Measurements from ENCODE around the gene KANTR.
A peak's percentile ranks its signal among the peaks of the same experiment; 100 is the strongest.

The KANTR gene

DNA sequence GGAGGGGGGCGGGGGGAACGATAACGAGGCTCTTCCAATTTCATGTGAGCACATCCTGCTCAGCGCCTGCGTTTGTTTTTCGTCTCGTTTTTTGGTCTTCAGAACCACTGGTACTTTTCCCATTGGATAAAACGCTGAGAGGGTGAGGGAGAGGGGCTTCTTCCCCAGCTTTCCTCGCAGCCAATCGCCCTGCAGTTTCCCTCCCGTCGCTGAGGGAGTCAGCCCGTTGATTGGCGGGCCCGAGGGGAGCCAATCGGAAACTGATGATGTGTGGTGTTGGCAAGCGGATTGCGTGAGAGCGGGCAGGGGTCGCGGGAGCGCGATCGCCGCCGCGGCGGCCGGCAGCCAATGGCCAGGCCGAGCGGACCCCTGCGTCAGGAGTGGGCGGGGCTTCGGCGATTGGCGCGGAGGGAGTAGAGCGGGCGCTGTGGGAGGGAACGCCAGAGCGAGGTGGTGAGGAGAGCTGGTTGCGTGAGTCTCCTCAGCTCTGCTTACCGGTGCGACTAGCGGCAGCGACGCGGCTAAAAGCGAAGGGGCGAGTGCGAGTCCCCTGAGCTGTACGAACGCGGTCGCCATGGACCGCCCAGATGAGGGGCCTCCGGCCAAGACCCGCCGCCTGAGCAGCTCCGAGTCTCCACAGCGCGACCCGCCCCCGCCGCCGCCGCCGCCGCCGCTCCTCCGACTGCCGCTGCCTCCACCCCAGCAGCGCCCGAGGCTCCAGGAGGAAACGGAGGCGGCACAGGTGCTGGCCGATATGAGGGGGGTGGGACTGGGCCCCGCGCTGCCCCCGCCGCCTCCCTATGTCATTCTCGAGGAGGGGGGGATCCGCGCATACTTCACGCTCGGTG is 11.8 kb upstream of the KANTR start, which contains the start of gene TSPYL2:
Gene TSPYL2, plus strand, starts transcription at position 443 of the 848 bp plus-strand sequence. Its CDS starts 132 bp downstream, at position 575.
- DNase-seq (ENCODE audit: low spot score), result peak; percentile 95

DNA sequence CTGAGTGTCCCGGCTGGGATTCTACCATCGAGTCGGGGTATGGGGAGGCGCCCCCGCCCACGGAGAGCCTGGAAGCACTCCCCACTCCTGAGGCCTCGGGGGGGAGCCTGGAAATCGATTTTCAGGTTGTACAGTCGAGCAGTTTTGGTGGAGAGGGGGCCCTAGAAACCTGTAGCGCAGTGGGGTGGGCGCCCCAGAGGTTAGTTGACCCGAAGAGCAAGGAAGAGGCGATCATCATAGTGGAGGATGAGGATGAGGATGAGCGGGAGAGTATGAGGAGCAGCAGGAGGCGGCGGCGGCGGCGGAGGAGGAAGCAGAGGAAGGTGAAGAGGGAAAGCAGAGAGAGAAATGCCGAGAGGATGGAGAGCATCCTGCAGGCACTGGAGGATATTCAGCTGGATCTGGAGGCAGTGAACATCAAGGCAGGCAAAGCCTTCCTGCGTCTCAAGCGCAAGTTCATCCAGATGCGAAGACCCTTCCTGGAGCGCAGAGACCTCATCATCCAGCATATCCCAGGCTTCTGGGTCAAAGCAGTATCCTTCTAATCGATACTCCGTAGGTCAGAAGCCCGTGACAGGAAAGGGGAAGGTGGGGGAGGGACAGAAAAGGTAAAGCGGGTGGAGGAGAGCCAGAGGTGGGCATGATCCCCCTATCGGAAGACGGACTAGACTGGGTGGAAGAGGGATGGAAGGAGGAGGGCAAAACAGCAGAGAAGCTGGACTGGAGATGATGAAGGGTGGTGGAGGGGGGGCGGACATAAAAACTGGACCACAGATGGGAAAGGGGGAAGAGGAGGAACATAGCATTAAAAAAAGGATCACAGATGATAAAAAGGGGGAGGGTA is 10.9 kb upstream of the KANTR start:
- no peak for DNase-seq (ENCODE audit: low spot score)

DNA sequence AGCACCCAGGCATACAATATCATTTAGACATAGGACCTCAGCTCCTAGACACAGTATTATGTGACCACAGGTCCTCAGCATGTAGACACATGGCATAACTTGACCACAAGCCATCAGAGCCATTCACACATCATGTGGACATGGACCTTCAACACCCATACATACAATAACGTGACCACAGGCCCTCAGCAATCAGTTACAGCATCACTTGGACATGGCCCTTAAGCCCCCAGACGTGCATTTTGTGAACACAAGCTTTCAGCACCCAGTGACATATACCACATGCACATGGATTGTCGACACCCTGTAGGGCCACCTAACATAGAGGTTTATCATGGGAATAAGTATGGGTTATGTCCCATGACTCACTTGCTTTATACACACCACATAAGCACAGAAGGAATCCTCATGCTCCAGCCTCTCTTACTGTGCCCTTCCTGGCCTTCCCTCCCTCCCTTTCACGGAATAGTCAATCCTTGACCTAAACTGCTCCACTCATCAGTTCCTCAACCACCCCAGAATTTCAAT is 9.8 kb upstream of the KANTR start:
- DNase-seq (ENCODE audit: low spot score), result no peak

DNA sequence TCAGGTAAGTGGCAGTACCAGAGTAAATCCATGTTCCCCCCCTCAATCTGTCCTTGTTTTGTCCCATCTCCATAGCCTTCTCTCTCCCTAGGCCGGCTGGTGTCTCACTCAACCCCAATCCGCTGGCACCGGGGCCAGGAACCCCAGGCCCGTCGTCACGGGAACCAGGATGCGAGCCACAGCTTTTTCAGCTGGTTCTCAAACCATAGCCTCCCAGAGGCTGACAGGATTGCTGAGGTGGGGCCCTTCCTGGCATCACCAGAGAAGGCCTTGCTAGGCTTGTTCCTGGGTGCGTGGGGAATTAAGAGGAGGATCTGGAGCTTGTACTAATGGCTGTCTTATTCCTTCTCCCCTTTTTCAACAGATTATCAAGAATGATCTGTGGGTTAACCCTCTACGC is 9.1 kb upstream of the KANTR start:
- DNase-seq (ENCODE audit: low spot score), result no peak

DNA sequence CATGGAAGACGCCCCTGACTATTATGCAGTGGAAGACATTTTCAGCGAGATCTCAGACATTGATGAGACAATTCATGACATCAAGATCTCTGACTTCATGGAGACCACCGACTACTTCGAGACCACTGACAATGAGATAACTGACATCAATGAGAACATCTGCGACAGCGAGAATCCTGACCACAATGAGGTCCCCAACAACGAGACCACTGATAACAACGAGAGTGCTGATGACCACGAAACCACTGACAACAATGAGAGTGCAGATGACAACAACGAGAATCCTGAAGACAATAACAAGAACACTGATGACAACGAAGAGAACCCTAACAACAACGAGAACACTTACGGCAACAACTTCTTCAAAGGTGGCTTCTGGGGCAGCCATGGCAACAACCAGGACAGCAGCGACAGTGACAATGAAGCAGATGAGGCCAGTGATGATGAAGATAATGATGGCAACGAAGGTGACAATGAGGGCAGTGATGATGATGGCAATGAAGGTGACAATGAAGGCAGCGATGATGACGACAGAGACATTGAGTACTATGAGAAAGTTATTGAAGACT is 8.2 kb upstream of the KANTR start:
- no peak for DNase-seq (ENCODE audit: low spot score)

DNA sequence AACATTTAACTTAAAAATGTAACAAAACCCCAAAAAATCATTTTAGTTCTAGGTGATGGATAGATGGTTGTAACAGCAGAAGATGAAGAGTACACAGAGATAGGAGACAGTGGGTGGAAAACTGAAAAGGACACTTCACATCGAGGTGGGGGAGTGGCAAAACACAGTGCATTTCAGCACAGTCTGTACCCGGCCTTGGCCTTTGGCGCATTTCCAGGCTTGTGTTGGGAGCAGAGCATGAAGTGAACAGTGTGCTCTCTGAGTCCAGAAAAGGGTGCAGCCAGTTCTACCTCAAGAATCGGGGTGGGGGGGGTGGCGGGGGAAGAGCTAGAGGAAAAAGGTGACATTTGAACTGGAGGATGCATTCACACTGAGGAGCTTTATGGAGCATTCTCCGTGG is 7.5 kb upstream of the KANTR start:
- DNase-seq (ENCODE audit: low spot score), result no peak

DNA sequence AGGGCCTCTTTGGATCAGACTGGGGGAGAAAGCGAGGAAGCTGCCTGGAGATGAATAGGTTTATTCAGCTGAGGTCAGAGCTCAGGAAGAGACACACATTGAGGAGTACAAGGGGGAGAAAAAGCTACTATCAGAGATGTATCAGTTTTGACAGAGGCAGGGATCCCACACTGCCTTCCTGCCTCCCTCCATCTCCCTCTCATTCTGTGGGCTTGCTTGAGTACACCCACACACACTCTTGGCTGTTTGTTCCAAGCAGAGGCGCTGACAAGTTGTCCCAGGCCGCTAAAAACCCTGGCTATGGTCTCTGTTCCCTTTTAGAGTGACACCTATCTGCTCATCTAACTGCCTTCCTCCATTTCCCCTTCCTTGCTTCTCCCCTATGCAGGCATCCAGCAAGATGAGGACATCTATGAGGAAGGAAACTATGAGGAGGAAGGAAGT is 6.5 kb upstream of the KANTR start:
- DNase-seq (ENCODE audit: low spot score), result no peak

DNA sequence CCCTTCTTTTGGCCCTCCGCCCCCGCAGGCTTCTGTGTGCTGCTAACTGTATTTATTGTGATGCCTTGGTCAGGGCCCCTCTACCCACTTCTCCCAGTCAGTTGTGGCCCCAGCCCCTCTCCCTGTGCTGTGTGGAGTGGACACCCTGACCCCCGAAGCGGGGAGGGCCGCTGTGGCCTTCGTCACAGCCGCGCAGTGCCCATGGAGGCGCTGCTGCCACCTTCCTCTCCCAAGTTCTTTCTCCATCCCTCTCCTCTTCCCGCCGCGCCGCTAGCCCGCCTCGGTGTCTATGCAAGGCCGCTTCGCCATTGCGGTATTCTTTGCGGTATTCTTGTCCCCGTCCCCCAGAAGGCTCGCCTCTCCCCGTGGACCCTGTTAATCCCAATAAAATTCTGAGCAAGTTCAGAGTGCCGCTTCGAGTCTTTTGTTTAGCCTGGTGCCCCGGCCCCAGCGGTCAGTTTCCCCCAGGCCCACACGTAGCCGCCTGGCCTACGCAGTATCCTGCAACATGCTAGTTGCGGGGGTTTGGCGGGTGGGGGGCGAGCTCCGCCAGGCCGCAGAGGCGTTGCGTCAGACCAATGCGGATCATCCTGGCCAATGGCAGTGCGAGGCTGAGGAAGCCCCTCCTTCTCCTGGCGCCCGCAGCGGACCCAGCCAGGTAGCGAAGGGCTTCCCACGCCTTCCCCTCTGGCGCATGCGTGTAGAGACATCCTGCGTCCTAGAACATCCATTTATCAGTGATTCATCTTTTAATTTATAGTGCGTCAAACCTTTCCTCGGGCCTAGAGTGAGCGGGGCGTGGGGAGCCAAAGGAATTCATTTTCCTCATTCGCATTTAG is 5.6 kb upstream of the KANTR start:
- DNase-seq (ENCODE audit: low spot score), result peak; percentile 79

DNA sequence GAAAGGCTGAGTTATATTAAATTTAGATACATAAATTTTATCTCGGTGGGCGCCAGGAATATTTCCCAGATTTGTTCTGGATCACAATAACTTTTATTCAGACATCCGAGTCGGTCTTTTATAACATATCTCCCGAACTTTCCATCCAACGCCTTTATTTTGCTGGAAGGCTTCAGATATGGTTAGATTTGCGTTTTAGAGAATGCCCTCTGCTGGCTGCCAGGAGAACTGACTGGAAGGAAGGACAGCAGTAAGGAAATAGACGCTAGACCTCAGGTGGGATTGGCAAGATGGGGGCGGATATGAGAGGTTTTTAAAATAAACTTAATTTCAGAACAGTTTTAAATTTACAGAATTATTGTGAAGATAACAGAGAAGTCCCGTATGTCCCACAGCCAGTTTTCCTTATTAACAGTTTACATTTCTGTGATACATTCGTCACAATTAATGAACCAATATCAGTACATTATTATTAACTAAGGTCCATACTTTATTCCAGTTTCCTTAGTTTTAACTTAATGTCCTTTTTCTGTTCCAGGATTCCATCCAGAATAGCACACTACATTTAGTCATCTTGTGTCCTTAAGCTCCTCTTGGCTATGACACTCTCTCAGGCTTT is 4.6 kb upstream of the KANTR start:
- DNase-seq (ENCODE audit: low spot score), result no peak

DNA sequence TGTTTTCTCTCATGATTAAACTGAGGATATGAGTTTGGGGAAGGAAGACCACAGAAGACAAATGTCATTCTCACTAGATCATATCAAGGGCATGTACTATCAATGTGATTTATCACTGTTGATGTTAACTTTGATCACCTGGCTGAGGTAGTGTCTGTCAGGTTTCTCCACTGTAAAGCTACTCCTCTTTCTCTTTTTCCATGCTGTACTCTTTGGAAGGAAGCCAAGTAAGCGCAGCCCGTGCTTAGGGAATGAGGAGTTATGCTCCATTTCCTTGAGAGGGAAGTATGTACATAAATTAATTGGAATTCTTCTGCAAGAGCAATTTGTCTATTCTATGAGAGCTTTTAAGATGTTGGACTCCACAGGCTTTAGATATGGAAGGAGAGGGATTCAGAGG is 4.0 kb upstream of the KANTR start:
- no peak for DNase-seq (ENCODE audit: low spot score)

DNA sequence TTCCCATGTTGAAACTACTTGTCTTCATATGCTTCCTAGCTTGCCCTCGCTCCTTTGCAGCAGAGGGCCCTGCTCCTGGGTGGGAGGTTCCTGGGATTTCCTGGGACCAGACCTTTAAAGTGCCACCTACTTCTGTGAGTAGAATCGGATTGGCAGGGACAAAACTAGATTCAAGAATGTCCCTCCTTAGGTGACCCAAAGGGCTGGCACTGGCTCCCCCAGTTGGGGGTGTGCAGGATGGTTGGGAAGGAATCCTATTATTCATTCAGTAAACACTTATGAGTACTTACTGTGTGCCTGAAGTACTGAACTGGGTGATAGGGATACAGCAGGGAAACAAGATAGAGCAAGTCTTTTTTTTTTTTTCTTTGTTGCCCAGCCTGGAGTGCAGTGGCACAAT is 2.6 kb upstream of the KANTR start:
- DNase-seq (ENCODE audit: low spot score), result no peak

DNA sequence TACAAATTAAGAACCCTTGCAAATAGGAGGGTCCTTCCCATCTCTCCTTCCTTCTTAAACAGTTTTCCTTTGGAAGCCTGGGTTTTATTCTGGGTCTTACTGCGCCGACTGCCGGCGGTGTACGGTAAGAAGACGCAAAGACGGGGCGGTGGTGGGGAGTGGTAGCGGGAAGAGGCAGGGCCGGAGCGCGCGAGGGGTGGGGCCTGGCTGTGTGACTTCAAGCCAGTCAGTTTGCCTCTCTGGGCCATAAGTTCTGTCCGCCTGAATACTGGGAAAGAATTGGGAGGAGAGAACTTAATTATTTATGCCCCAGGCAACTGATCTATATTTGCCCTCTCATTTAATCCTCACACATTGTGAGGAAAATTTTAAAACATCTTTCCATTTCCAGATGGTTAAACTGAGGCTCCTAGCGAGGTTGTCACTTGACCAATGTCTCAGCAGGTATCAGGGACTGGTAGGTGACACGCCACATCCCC is 726 bp upstream of the KANTR start:
- peak; percentile 78 for DNase-seq (ENCODE audit: low spot score)

DNA sequence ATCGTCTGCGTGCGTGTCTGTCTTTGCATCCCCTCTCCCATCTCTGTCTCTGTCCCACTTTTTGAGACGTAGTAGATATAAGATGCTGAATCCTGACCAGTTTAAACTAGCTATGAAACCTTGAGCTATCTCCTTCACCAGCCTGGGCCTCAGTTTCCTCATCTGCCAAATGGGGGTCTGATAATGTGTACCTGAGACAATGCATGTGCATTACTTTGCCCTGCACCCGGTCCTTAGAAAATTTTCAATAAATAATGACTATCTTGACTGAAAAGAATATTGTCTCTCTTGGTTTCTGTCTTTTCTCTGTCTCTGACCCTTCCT is 602 bp downstream of the KANTR start:
- no peak for DNase-seq (ENCODE audit: low spot score)

DNA sequence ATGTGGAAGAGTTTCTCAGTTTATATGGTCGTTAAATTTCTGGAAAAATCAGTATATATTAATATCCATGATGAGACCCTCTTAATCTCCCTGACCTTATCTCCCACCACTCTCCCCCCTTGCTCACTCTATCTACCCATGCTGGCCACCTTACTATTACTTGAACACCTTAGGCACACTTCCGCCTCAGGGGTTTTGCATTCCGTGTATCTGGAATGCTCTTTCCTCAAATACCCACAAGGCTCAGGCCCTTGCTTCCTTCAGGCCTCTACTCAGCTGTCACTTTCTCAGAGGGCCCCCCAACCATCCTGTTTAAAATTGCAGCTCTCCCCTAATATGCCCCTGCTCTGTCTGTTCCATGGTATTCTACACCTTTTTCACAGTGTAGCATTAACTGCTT is 1.9 kb downstream of the KANTR start:
- DNase-seq (ENCODE audit: low spot score), result no peak

DNA sequence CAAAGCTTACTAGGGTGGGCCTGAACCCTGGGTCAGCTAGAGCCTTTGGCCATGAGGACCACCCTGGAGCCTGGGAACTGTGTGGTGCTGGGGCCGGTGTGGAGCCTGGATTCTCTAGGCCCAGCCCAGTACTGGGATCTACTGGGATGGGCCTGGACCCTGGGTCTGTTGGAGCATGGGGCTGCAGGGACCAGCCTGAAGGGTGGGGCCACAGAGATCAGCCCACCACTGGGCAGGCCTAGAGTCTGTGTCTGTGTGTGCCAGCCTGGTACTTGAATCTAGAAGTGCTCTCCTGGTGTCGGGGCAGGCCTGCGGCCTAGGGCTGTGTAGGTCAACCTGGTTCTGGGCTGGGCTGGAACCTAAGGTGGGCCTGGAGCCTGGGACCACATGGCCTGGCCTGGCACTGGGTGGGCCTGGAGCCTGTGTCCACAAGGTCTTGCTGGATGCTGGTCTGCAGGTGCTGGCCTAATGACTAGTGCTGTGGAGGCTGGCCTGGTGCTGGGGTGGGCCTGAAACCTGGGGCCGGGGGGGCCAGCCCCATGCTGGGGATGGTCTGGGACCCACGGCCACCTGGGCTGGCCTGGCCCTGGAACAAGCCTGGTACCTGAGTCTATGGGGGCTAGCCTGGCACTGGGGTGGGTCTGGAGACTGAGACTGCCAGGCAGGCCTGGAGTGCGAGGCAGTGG is 21.1 kb downstream of the KANTR start:
- no peak for DNase-seq (ENCODE audit: low spot score)

DNA sequence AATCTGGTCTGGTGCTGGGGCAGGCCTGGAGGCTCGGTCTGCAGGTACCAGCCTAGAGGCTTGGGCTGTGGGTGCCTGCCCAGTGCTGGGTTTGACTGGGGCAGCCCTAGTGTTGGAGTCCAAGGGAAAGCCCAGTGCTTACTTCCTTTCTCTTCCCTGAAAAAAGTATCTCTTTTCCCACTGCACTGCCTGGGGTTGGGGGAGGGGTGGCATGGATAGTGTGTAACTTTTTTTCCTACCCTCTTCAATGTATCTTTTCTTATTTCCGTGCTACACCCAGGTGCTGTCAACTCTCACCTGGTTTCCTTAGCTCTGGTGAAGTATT is 21.6 kb downstream of the KANTR start:
- DNase-seq (ENCODE audit: low spot score), result no peak

DNA sequence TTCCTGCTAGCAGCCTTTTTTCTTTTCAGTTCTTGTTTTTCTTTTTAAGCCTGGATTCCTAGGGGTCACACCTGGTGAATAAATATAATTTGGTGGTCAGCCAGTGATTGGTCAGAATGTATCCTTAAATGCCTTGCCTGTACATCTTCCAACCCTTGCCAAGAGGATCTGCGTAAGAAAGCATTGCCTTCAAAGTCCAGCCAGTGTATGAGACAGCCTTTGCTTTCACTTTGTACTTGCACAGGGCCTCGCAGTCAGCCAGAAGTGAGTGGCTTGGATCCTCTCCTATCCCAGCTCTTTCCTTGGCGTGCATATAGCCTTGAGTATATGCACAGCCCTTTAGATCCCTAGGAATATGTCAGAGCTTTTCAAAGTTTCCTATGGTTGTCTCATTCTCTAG is 22.2 kb downstream of the KANTR start:
- DNase-seq (ENCODE audit: low spot score), result no peak

DNA sequence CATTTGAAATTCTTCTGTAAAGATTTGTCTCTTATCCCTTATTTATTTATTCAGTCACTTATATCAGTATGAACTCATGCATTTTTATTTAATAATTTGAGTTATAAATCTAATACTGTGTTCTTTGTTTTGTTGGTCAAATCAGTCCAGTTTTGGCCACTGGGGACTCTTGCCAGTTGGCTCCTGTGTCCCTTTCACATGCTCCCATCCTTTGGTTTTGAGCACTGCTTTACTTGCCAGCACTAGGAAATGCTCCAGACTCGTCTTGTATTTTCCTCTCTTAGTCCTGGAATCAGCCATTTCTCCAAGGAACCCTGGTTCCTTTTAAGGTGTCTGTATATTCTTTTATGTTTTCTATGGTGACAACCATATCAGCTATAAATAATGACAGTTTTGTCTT is 28.1 kb downstream of the KANTR start:
- no peak for DNase-seq (ENCODE audit: low spot score)

DNA sequence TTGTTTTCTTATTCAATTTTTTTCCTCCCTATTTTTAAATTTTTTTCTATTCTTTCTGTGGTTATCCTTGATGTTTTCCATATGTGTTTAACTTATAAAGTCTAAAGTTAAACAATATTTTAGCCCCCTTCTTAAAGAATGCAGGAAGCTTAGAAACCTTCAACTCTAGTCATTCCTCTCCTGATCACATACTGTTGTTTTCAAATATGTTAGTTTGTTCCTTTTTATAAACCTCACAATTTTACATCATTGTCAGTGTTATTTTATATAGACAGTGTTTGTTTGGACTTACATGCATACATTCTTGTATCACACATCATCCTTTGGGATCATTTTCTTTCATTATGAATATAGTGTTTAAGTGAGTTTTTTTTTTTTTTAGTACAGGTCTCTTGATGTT is 31.6 kb downstream of the KANTR start:
- no peak for DNase-seq (ENCODE audit: low spot score)

DNA sequence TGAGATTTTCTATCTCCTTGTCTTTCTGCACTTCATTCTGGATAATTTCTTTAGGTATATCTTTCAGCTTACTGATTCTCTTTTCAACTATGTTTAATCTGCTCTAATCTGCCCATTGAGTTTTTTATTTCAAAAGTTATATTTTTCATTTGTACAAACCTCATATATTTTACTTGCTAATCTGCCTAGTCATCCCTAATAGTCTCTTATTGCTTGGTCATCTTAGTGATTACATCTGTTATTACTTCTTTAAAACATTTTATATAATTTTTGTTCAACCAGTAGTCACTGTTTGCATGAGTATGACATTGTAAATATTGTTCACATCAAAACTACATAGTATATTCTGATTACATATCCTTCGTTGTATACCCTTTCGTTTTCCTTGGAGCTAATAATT is 32.4 kb downstream of the KANTR start:
- DNase-seq (ENCODE audit: low spot score), result no peak
